Measurements from ENCODE around the gene PIH1D2.
"Not testable (repeated sequence)": the region's sequence is repeated elsewhere in the genome, so short reads cannot be mapped to it uniquely, and the experiment has no call there.

The PIH1D2 gene

GRCh38 chr11:112050721-112051120, 23.1 kb downstream of the PIH1D2 start:
- no peak for DNase-seq

- DNase-seq: no peak
Measured at GRCh38 chr11:112049777-112050176, 24.0 kb downstream of the PIH1D2 start.

- DNase-seq: not testable (repeated sequence)
Measured at GRCh38 chr11:112048256-112048655, 25.6 kb downstream of the PIH1D2 start.

GRCh38 chr11:112046647-112047046, 27.2 kb downstream of the PIH1D2 start:
- DNase-seq: not testable (repeated sequence)

GRCh38 chr11:112044961-112045360, 28.9 kb downstream of the PIH1D2 start:
- no peak for DNase-seq

- DNase-seq: no peak
Measured at GRCh38 chr11:112042961-112043304, 30.9 kb downstream of the PIH1D2 start.

- no peak for DNase-seq
Measured at GRCh38 chr11:112042161-112042960, 31.5 kb downstream of the PIH1D2 start.

- DNase-seq: no peak
Measured at GRCh38 chr11:112037527-112037926, 36.3 kb downstream of the PIH1D2 start.

- no peak for DNase-seq
Measured at GRCh38 chr11:112033902-112034301, 39.9 kb downstream of the PIH1D2 start.

GRCh38 chr11:112029460-112029859, 44.4 kb downstream of the PIH1D2 start:
- no peak for DNase-seq

GRCh38 chr11:112026784-112027410, 46.9 kb downstream of the PIH1D2 start:
- DNase-seq: not testable (repeated sequence)

- DNase-seq: no peak
Measured at GRCh38 chr11:112025707-112026106, 48.1 kb downstream of the PIH1D2 start.

- DNase-seq: peak; percentile 80
Measured at GRCh38 chr11:112024773-112025678, 48.8 kb downstream of the PIH1D2 start, which contains the start of gene DLAT. DLAT (plus strand) TSS chr11:112025408; CDS start chr11:112025473, 65 bp downstream.

- DNase-seq: peak; percentile 4
Measured at GRCh38 chr11:112024178-112024772, 49.5 kb downstream of the PIH1D2 start.

- no peak for DNase-seq
Measured at GRCh38 chr11:112023104-112023503, 50.7 kb downstream of the PIH1D2 start.

- DNase-seq: no peak
Measured at GRCh38 chr11:112019066-112019465, 54.8 kb downstream of the PIH1D2 start.

Data from CD4-positive, alpha-beta T cell treated with Interferon gamma for 1 hour (primary cell).